Neural crest cell (in vitro differentiated cells): ENCODE measurements around the gene WASF2. TPM values are rescaled to one million over a fixed set of nuclear protein-coding genes. Genes with fewer than 3 reads are reported as not detected.

ENCODE experiments used
- DNase-seq: peaks from one replicate; pipeline ENCODE4 v3.0.0; 2021; ENCODE audit warnings: low read depth, mixed read lengths, low spot score
- H3K27ac Mint-ChIP-seq: one replicate; pipeline ENCODE4 v1.8.0; 2021; ENCODE audit warnings: mild to moderate bottlenecking, mixed read lengths; ENCODE audit not compliant: unreplicated experiment
- H3K27me3 Mint-ChIP-seq: 2 replicates; pipeline ENCODE4 v1.8.0; 2021; ENCODE audit warnings: low read depth, mild to moderate bottlenecking, mixed read lengths
- H3K36me3 Mint-ChIP-seq: 2 replicates; pipeline ENCODE4 v1.8.0; 2021; ENCODE audit warnings: low read depth, mild to moderate bottlenecking, mixed read lengths
- H3K4me1 Mint-ChIP-seq: 2 replicates; pipeline ENCODE4 v1.8.0; 2021; ENCODE audit warnings: mixed read lengths
- H3K4me3 Mint-ChIP-seq: one replicate; pipeline ENCODE4 v1.8.0; 2021; ENCODE audit warnings: mild to moderate bottlenecking, mixed read lengths
- H3K9me3 Mint-ChIP-seq: 2 replicates; pipeline ENCODE4 v1.8.0; 2021; ENCODE audit warnings: mixed read lengths
- CTCF ChIP-seq: fragments of 200-600 bp; sonication (generic); conservative IDR thresholded peaks from 2 replicates; pipeline ENCODE4 v1.5.0; 2021; ENCODE audit warnings: antibody characterized with exemption, mild to moderate bottlenecking
- total RNA-seq: library from RNA; stranded (reverse); gene quantifications from 2 replicates; pipeline ENCODE4 v1.2.1, GENCODE V29; 2021

Gene WASF2
- total RNA-seq, 1 donor from 2014 or later: 81.9 TPM

- no peak for DNase-seq
- peak overlapping the region; percentile 54 for H3K4me3 Mint-ChIP-seq
- H3K27me3 Mint-ChIP-seq: no peaks in the 10 kb centered on the region
- peak; percentile 38 for TF ChIP-seq CTCF
- H3K4me1 Mint-ChIP-seq: peaks cover 32% of the 10 kb centered on the region
- peak overlapping the region; percentile 43 for H3K27ac Mint-ChIP-seq
- no peaks in the 10 kb centered on the region for H3K36me3 Mint-ChIP-seq
- H3K9me3 Mint-ChIP-seq: no peaks in the 10 kb centered on the region
Measured at GRCh38 chr1:27496604-27497155, 6.7 kb upstream of the WASF2 start.

GRCh38 chr1:27492796-27493195 is 2.8 kb upstream of the WASF2 start:
- Mint-ChIP-seq H3K27me3 (no peaks in the 10 kb centered on the region), H3K36me3 (no peaks in the 10 kb centered on the region), H3K4me3 (no peak overlapping the region), H3K4me1 (peaks cover 49% of the 10 kb centered on the region), H3K9me3 (no peaks in the 10 kb centered on the region), H3K27ac (no peak overlapping the region)
- no peak for DNase-seq
- TF ChIP-seq CTCF: no peak

GRCh38 chr1:27491748-27492700 is 2.1 kb upstream of the WASF2 start:
- no peak for TF ChIP-seq CTCF
- Mint-ChIP-seq H3K27ac (no peak overlapping the region), H3K4me3 (peak overlapping the region; percentile 47)

GRCh38 chr1:27489501-27489972 is 430 bp downstream of the WASF2 start:
- no peaks in the 10 kb centered on the region for H3K36me3 Mint-ChIP-seq
- peak overlapping the region; percentile 86 for H3K4me3 Mint-ChIP-seq
- H3K4me1 Mint-ChIP-seq: peaks cover 35% of the 10 kb centered on the region
- no peaks in the 10 kb centered on the region for H3K27me3 Mint-ChIP-seq
- no peak for TF ChIP-seq CTCF
- H3K9me3 Mint-ChIP-seq: no peaks in the 10 kb centered on the region
- H3K27ac Mint-ChIP-seq: peak overlapping the region; percentile 94
- peak; percentile 17 for DNase-seq

More at GRCh38 chr1:27491748-27492700, 2.1 kb upstream of the WASF2 start:
- Mint-ChIP-seq H3K9me3 (no peaks in the 10 kb centered on the region), H3K36me3 (no peaks in the 10 kb centered on the region), H3K4me1 (peaks cover 42% of the 10 kb centered on the region), H3K27me3 (no peaks in the 10 kb centered on the region)
- DNase-seq: no peak

GRCh38 chr1:27487966-27488884 is 1.7 kb downstream of the WASF2 start:
- no peak for TF ChIP-seq CTCF
- Mint-ChIP-seq H3K36me3 (no peaks in the 10 kb centered on the region), H3K27me3 (no peaks in the 10 kb centered on the region), H3K4me1 (peaks cover 31% of the 10 kb centered on the region), H3K27ac (peak overlapping the region; percentile 52), H3K4me3 (peak overlapping the region; percentile 86), H3K9me3 (no peaks in the 10 kb centered on the region)
- DNase-seq: no peak
